GM21825 (cell line): Measurements from ENCODE around the gene OPN1MW2.
"Not testable (repeated sequence)": the region's sequence is repeated elsewhere in the genome, so short reads cannot be mapped to it uniquely, and the experiment has no call there.

ENCODE experiments used
- ATAC-seq: cut with Tn5 transposase; IDR thresholded peaks from one replicate; pipeline ENCODE4 v1.9.1; 2021; ENCODE audit warnings: mild to moderate bottlenecking, moderate library complexity; ENCODE audit not compliant: unreplicated experiment

OPN1MW2 gene

GRCh38 chrX:154263072-154263471, 43.5 kb downstream of the OPN1MW2 start:
- ATAC-seq: not testable (repeated sequence)

- not testable (repeated sequence) for ATAC-seq
These were observed 49.7 kb downstream of the OPN1MW2 start for GRCh38 chrX:154269245-154269644.
